Measurements from ENCODE around the gene TMEM245. TPM values are rescaled to one million over a fixed set of nuclear protein-coding genes. Genes with fewer than 3 reads are reported as not detected.

TMEM245 gene
- total and polyA plus RNA-seq, 10 of the 15 experiments (the other 5 are each of a cell fraction or from before 2014, with no cell fraction given): 7.4 to 36.1 (median 19.0) TPM

DNA sequence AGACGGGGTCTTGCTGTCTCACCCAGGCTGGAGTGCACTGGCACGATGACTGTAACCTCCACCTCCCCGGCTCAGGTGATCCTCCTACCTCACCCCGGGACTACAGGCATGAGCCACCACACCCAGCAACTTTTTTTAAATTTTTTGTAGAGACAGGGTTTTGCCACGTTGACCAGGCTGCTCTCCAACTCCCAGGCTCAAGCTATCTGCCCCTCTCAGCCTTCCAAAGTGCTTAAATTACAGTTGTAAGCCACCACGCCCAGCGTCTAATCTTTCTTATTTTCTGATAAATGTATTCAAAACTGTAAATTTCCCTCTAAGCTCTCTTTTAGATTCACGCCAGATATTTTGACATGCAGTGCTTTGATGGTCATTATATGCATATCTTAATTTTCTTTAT, 37.0 kb upstream of the TMEM245 start (continued):
- no peak for TF ChIP-seq RUNX3 (IDR thresholded peaks at IDR 0.05; ENCODE audit: low read length)
- TF ChIP-seq TCF12 (IDR thresholded peaks at IDR 0.05; ENCODE audit: low read depth, low read length): no peak
- TF ChIP-seq RFX5 (IDR thresholded peaks at IDR 0.05; ENCODE audit: low read depth, low read length): no peak
- TF ChIP-seq BHLHE40 (IDR thresholded peaks at IDR 0.05; ENCODE audit: borderline replicate concordance in 1 of 2, low read depth in 2 of 2, low read length in 1 of 2): no peak
- TF ChIP-seq IRF4 (IDR thresholded peaks at IDR 0.05; ENCODE audit: low read depth, low read length): no peak
- no peak for TF ChIP-seq NR2C2 (IDR thresholded peaks at IDR 0.05; ENCODE audit: borderline replicate concordance, control insufficient read depth, insufficient read length, low read depth)
- no peak for TF ChIP-seq CBX5 (IDR thresholded peaks at IDR 0.05; ENCODE audit: low read depth)
- no peak for TF ChIP-seq YBX1 (IDR thresholded peaks at IDR 0.05)
- TF ChIP-seq ZZZ3 (IDR thresholded peaks at IDR 0.05; ENCODE audit: control insufficient read depth, insufficient read length, low read depth): no peak
- TF ChIP-seq, protein P1, sequence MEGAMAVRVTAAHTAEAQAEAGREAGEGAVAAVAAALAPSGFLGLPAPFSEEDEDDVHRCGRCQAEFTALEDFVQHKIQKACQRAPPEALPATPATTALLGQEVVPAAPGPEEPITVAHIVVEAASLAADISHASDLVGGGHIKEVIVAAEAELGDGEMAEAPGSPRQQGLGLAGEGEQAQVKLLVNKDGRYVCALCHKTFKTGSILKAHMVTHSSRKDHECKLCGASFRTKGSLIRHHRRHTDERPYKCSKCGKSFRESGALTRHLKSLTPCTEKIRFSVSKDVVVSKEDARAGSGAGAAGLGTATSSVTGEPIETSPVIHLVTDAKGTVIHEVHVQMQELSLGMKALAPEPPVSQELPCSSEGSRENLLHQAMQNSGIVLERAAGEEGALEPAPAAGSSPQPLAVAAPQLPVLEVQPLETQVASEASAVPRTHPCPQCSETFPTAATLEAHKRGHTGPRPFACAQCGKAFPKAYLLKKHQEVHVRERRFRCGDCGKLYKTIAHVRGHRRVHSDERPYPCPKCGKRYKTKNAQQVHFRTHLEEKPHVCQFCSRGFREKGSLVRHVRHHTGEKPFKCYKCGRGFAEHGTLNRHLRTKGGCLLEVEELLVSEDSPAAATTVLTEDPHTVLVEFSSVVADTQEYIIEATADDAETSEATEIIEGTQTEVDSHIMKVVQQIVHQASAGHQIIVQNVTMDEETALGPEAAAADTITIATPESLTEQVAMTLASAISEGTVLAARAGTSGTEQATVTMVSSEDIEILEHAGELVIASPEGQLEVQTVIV (IDR thresholded peaks at IDR 0.05; ENCODE audit: borderline replicate concordance, partially characterized antibody): no peak
- TF ChIP-seq BCL11A (IDR thresholded peaks at IDR 0.05; ENCODE audit: low read depth, low read length): no peak

DNA sequence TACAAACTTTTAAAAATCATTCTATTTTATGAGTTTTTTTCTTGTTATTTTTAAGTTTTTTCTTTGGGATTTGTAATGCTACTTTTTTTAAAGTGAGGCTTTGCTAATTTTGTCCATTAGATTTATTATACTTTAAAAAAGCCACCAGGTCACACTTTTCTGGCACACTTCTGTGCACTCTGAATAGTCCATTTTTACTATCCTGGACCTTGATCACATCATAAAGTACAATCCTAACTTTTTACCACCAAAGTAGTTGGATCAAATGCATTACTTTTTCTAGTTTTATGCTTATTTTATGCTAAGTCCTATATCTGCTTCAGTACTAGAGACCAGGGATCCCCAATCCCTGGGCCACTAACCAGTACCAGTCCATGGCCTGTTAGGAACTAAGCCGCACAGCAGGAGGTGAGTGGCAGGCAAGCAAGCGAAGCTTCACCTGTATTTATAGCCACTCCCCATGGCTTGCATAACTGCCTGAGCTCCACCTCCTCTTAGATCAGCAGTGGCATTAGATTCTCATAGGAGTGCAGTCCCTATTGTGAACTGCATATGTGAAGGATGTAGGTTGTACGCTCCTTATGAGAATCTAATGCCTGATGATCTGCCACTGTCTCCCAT, 31.3 kb upstream of the TMEM245 start:
- DNase-seq (ENCODE audit: low read depth, low spot score) (no peak), ATAC-seq (no peak), FAIRE-seq (no peak)
- ChIA-PET SMC1A (ENCODE audit: uncharacterized antibody, unreplicated experiment) (no interaction called here), RAD21 (ENCODE audit: unreplicated experiment) (interaction anchor here (1.2 kb wide), 1 partner anchor 133 kb away, joined by 3 read pairs; no protein-coding TSS in a partner anchor), POLR2A (no interaction called here), CTCF (no interaction called here)
- intact Hi-C loops (cut with micrococcal nuclease; ENCODE audit: unreplicated experiment): no loop called here
- in situ Hi-C loops (cut with MboI): no loop called here
- H3K4me3 ChIP-seq: no peak overlapping the region
- H3K9me3 ChIP-seq (replicated peaks; ENCODE audit: control insufficient read depth, insufficient read depth, low read length): peaks cover 3% of the 10 kb centered on the region; the same call in 2 of the 3 replicates
- H3K36me3 ChIP-seq (ENCODE audit: control insufficient read depth in 2 of 2, insufficient read depth in 2 of 2, low read length in 1 of 2): no peaks in the 10 kb centered on the region
- H3K79me2 ChIP-seq (ENCODE audit: control insufficient read depth, insufficient read depth, low read length): no peaks in the 10 kb centered on the region
- no TSS peak for BruUV-seq (replicated peaks)
- H3K9ac ChIP-seq (ENCODE audit: control insufficient read depth, insufficient read depth, low read length): no peak overlapping the region
- H2AFZ ChIP-seq (ENCODE audit: control insufficient read depth, low read depth, low read length): no peak overlapping the region
- H4K20me1 ChIP-seq (ENCODE audit: control insufficient read depth, insufficient read depth): no peaks in the 10 kb centered on the region
- H3K4me2 ChIP-seq (ENCODE audit: control insufficient read depth, insufficient read depth): no peak overlapping the region
- H3K4me1 ChIP-seq (ENCODE audit: control insufficient read depth, insufficient read depth, low read length): no peaks in the 10 kb centered on the region
- WGBS (ENCODE audit: insufficient coverage, insufficient replicate concordance, low lambda C conversion rate, missing lambda C conversion rate): 38% methylated on average over 3 of the region's 3 CpGs
- H3K27me3 ChIP-seq (replicated peaks in 1 of 2; ENCODE audit: control insufficient read depth in 2 of 2, insufficient read depth in 2 of 2, low read length in 1 of 2): no peaks in the 10 kb centered on the region
- H3K27ac ChIP-seq (ENCODE audit: control insufficient read depth, insufficient read depth): no peak overlapping the region
- TF ChIP-seq, protein P2, sequence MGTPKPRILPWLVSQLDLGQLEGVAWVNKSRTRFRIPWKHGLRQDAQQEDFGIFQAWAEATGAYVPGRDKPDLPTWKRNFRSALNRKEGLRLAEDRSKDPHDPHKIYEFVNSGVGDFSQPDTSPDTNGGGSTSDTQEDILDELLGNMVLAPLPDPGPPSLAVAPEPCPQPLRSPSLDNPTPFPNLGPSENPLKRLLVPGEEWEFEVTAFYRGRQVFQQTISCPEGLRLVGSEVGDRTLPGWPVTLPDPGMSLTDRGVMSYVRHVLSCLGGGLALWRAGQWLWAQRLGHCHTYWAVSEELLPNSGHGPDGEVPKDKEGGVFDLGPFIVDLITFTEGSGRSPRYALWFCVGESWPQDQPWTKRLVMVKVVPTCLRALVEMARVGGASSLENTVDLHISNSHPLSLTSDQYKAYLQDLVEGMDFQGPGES (IDR thresholded peaks at IDR 0.05): no peak
- TF ChIP-seq, protein P3, sequence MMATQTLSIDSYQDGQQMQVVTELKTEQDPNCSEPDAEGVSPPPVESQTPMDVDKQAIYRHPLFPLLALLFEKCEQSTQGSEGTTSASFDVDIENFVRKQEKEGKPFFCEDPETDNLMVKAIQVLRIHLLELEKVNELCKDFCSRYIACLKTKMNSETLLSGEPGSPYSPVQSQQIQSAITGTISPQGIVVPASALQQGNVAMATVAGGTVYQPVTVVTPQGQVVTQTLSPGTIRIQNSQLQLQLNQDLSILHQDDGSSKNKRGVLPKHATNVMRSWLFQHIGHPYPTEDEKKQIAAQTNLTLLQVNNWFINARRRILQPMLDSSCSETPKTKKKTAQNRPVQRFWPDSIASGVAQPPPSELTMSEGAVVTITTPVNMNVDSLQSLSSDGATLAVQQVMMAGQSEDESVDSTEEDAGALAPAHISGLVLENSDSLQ (IDR thresholded peaks at IDR 0.05): no peak
- TF ChIP-seq TCF12 (IDR thresholded peaks at IDR 0.05; ENCODE audit: low read depth, low read length): no peak
- TF ChIP-seq ZNF384 (IDR thresholded peaks at IDR 0.05; ENCODE audit: borderline replicate concordance, low read depth, low read length): no peak
- TF ChIP-seq, protein P4, sequence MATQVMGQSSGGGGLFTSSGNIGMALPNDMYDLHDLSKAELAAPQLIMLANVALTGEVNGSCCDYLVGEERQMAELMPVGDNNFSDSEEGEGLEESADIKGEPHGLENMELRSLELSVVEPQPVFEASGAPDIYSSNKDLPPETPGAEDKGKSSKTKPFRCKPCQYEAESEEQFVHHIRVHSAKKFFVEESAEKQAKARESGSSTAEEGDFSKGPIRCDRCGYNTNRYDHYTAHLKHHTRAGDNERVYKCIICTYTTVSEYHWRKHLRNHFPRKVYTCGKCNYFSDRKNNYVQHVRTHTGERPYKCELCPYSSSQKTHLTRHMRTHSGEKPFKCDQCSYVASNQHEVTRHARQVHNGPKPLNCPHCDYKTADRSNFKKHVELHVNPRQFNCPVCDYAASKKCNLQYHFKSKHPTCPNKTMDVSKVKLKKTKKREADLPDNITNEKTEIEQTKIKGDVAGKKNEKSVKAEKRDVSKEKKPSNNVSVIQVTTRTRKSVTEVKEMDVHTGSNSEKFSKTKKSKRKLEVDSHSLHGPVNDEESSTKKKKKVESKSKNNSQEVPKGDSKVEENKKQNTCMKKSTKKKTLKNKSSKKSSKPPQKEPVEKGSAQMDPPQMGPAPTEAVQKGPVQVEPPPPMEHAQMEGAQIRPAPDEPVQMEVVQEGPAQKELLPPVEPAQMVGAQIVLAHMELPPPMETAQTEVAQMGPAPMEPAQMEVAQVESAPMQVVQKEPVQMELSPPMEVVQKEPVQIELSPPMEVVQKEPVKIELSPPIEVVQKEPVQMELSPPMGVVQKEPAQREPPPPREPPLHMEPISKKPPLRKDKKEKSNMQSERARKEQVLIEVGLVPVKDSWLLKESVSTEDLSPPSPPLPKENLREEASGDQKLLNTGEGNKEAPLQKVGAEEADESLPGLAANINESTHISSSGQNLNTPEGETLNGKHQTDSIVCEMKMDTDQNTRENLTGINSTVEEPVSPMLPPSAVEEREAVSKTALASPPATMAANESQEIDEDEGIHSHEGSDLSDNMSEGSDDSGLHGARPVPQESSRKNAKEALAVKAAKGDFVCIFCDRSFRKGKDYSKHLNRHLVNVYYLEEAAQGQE (IDR thresholded peaks at IDR 0.05; ENCODE audit: low read depth, low read length): no peak
